ENCODE data around the gene ETFBKMT. TPM values are rescaled to one million over a fixed set of nuclear protein-coding genes. Genes with fewer than 3 reads are reported as not detected.
A peak's percentile ranks its signal among the peaks of the same experiment; 100 is the strongest.

ETFBKMT gene
- 1 to 10 TPM; 3.1 to 7.4 (median 6.1) TPM for total RNA-seq
- 1 to 10 TPM; 2.3 to 2.8 TPM for polyA plus RNA-seq
- long read RNA-seq, donor 1, full-length matches to known transcripts = 10 of 14 reads
- long read RNA-seq, donor 1, partial matches to known transcripts = 1 of 14 reads
- long read RNA-seq, donor 1, other reads (novel, unspliced or antisense) = 3 of 14 reads
- long read RNA-seq, donor 2, full-length matches to known transcripts = 14 of 18 reads
- long read RNA-seq, donor 2, partial matches to known transcripts = 1 of 18 reads
- long read RNA-seq, donor 2, other reads (novel, unspliced or antisense) = 3 of 18 reads
- long read RNA-seq, donor 3, full-length matches to known transcripts = 8 of 11 reads
- long read RNA-seq, donor 3, partial matches to known transcripts = 0 of 11 reads
- long read RNA-seq, donor 3, other reads (novel, unspliced or antisense) = 3 of 11 reads

GRCh38 chr12:31659087-31659942 lies at the start of gene ETFBKMT:
Gene ETFBKMT, plus strand, starts transcription at chr12:31659688. Its CDS starts 2,266 bp downstream, at chr12:31661954.
- Histone ChIP-seq H3K36me3 (peaks cover 0 to 17% (median 0%) of the 10 kb centered on the region in 9 donors), H3K27ac (peak within 1 kb of the TSS; percentile 87 to 99 (median 93)), H3K27me3 (no peaks in the 10 kb centered on the region), H3K4me3 (peak within 1 kb of the TSS; percentile 28 to 92 (median 70)), H3K9me3 (no peaks in the 10 kb centered on the region), H3K4me1 (peaks cover 0 to 12% (median 6%) of the 10 kb centered on the region in 12 donors)
- intact Hi-C loops (cut with DNase I) = loop anchor here (2.0 to 10.0 kb wide), 11 partner anchors 68 to 1015 kb away; partner anchors contain the start of genes DNM1L (in 5 of the 10), AMN1 (in 3 of the 10), RESF1 (in 2 of the 10) and BICD1 (in 1 of the 10)
- ATAC-seq (peak; percentile 88 to 96 (median 96)), DNase-seq (peak; percentile 86 to 91 (median 90))
- 4 to 7% (median 4%) methylated on average over 36 to 47 of the region's 47 CpGs for WGBS, 4 donors
- TF ChIP-seq CTCF (IDR thresholded peaks at IDR 0.05) (peak in 11 of 12 donors; percentile 33 to 80 (median 46)), POLR2A (IDR thresholded peaks at IDR 0.05) (peak in 1 of 2 donors; percentile 32)

GRCh38 chr12:31612819-31613218 lies 46.7 kb upstream of the ETFBKMT start:
- Histone ChIP-seq H3K4me3 (no peak overlapping the region), H3K9me3 (peaks cover 0 to 22% (median 16%) of the 10 kb centered on the region in 12 donors), H3K27ac (no peak overlapping the region), H3K36me3 (no peaks in the 10 kb centered on the region), H3K27me3 (no peaks in the 10 kb centered on the region), H3K4me1 (no peaks in the 10 kb centered on the region)
- intact Hi-C loops (cut with DNase I) = loop anchor here in 1 of 10 donors (1.0 kb wide), 1 partner anchor 13 kb away; no protein-coding TSS in a partner anchor
- DNase-seq (no peak), ATAC-seq (no peak)
- WGBS, 4 donors = 88 to 90% (median 88%) methylated on average over 2 of the region's 2 CpGs
- TF ChIP-seq POLR2A (IDR thresholded peaks at IDR 0.05) = no peak
- no peak for TF ChIP-seq CTCF (IDR thresholded peaks at IDR 0.05)

- Histone ChIP-seq H3K36me3 (no peaks in the 10 kb centered on the region), H3K27ac (peak overlapping the region in 1 of 12 donors; percentile 14), H3K27me3 (no peaks in the 10 kb centered on the region), H3K9me3 (no peaks in the 10 kb centered on the region), H3K4me3 (no peak overlapping the region), H3K4me1 (peaks cover 0 to 9% (median 0%) of the 10 kb centered on the region in 12 donors)
- no peak for TF ChIP-seq POLR2A (IDR thresholded peaks at IDR 0.05)
- TF ChIP-seq CTCF (IDR thresholded peaks at IDR 0.05) = no peak
- DNase-seq = no peak
- intact Hi-C loops (cut with DNase I) = no loop called here
- no peak for ATAC-seq
- 84 to 92% (median 88%) methylated on average over 3 of the region's 3 CpGs for WGBS, 4 donors
Observed at GRCh38 chr12:31618228-31619025, 41.1 kb upstream of the ETFBKMT start.
